BLaER1 treated with 17β-estradiol and CSF1 and Interleukin-3, amounts not matched to agents 10 nM and 100 nM (cell line): ENCODE data around the gene THBS4.

Source experiments
- H3K27ac ChIP-seq, 11 experiments: shearing (Covaris generic); formaldehyde crosslinking; 2 replicates each; pipeline ENCODE4 v1.8.1; 2022
- H3K27me3 ChIP-seq, 11 experiments: shearing (Covaris generic); formaldehyde crosslinking; 2 replicates each; pipeline ENCODE4 v1.8.1; 2022
- H3K36me3 ChIP-seq, 11 experiments: shearing (Covaris generic); formaldehyde crosslinking; 2 replicates each; pipeline ENCODE4 v1.8.1; 2022
- H3K4me1 ChIP-seq, 10 experiments: shearing (Covaris generic); formaldehyde crosslinking; 2 replicates each; pipeline ENCODE4 v1.8.1; 2022
- H3K4me2 ChIP-seq, 11 experiments: shearing (Covaris generic); formaldehyde crosslinking; 2 replicates each; pipeline ENCODE4 v1.8.1; 2022
- H3K4me3 ChIP-seq, 10 experiments: shearing (Covaris generic); formaldehyde crosslinking; 2 replicates each; pipeline ENCODE4 v1.8.1; 2022
- H3K9ac ChIP-seq, 11 experiments: shearing (Covaris generic); formaldehyde crosslinking; 2 replicates each; pipeline ENCODE4 v1.8.1; 2022
- H3K9me3 ChIP-seq, 11 experiments: shearing (Covaris generic); formaldehyde crosslinking; replicated peaks in 1 of 11; 2 replicates each; pipeline ENCODE4 v1.8.1; 2022
- H4K20me1 ChIP-seq, 11 experiments: shearing (Covaris generic); formaldehyde crosslinking; 2 replicates each; pipeline ENCODE4 v1.8.1; 2022
- Cebpa-rat ChIP-seq, 11 experiments: shearing (Covaris generic); IDR thresholded peaks; 2 replicates each; pipeline ENCODE4 v1.8.1; 2022

THBS4 gene

GRCh38 chr5:80114860-80115259 lies 79.7 kb downstream of the THBS4 start:
- H3K9ac ChIP-seq, result no peak overlapping the region
- H3K27me3 ChIP-seq, result no peaks in the 10 kb centered on the region
- peaks cover 12 to 39% (median 19%) of the 10 kb centered on the region in 11 experiments; a peak in 16 of 22 replicates for H3K36me3 ChIP-seq
- H3K4me2 ChIP-seq, result peak overlapping the region in 1 of 11 experiments; percentile 17; a peak in 1 of 22 replicates
- 0 out of 20 replicates have a peak overlapping the region, but pooled peaks of 1 of the 10 experiments have one; percentile 14 for H3K4me3 ChIP-seq
- no peak overlapping the region for H3K27ac ChIP-seq
- TF ChIP-seq Cebpa-rat (IDR thresholded peaks at IDR 0.05), result no peak
- no peaks in the 10 kb centered on the region for H4K20me1 ChIP-seq
- H3K4me1 ChIP-seq, result peaks cover 16 to 33% (median 26%) of the 10 kb centered on the region in 10 experiments
- peaks cover 29 to 63% (median 51%) of the 10 kb centered on the region in 11 experiments for H3K9me3 ChIP-seq

- Histone ChIP-seq H3K27me3 (no peaks in the 10 kb centered on the region), H3K9ac (no peak overlapping the region), H4K20me1 (no peaks in the 10 kb centered on the region), H3K4me2 (no peak overlapping the region), H3K4me1 (peaks cover 4 to 22% (median 14%) of the 10 kb centered on the region in 10 experiments), H3K9me3 (peaks cover 29 to 63% (median 51%) of the 10 kb centered on the region in 11 experiments), H3K27ac (no peak overlapping the region), H3K36me3 (peaks cover 12 to 39% (median 19%) of the 10 kb centered on the region in 11 experiments; a peak in 16 of 22 replicates), H3K4me3 (no peak overlapping the region)
- no peak for TF ChIP-seq Cebpa-rat (IDR thresholded peaks at IDR 0.05)
Observed at GRCh38 chr5:80116000-80116399, 80.9 kb downstream of the THBS4 start.

GRCh38 chr5:80116465-80116864 lies 81.3 kb downstream of the THBS4 start:
- Histone ChIP-seq H3K9ac (no peak overlapping the region), H3K9me3 (peaks cover 29 to 63% (median 53%) of the 10 kb centered on the region in 11 experiments), H3K4me2 (no peak overlapping the region), H3K4me3 (no peak overlapping the region), H4K20me1 (no peaks in the 10 kb centered on the region), H3K27ac (no peak overlapping the region), H3K36me3 (peaks cover 12 to 41% (median 19%) of the 10 kb centered on the region in 11 experiments; a peak in 16 of 22 replicates), H3K27me3 (no peaks in the 10 kb centered on the region), H3K4me1 (peaks cover 0 to 17% (median 10%) of the 10 kb centered on the region in 10 experiments; a peak in 19 of 20 replicates)
- no peak for TF ChIP-seq Cebpa-rat (IDR thresholded peaks at IDR 0.05)

GRCh38 chr5:80117446-80117845 lies 82.3 kb downstream of the THBS4 start:
- peaks cover 7 to 18% (median 9%) of the 10 kb centered on the region in 10 experiments for H3K4me1 ChIP-seq
- no peak overlapping the region for H3K9ac ChIP-seq
- H3K4me2 ChIP-seq, result no peak overlapping the region
- H3K4me3 ChIP-seq, result no peak overlapping the region
- no peak overlapping the region for H3K27ac ChIP-seq
- no peak for TF ChIP-seq Cebpa-rat (IDR thresholded peaks at IDR 0.05)
- H3K36me3 ChIP-seq, result peaks cover 12 to 44% (median 19%) of the 10 kb centered on the region in 11 experiments; a peak in 16 of 22 replicates
- no peaks in the 10 kb centered on the region for H3K27me3 ChIP-seq
- no peaks in the 10 kb centered on the region for H4K20me1 ChIP-seq
- peaks cover 29 to 64% (median 53%) of the 10 kb centered on the region in 11 experiments for H3K9me3 ChIP-seq

GRCh38 chr5:80119372-80119771 lies 84.2 kb downstream of the THBS4 start:
- Histone ChIP-seq H3K4me2 (no peak overlapping the region), H3K4me1 (peaks cover 22 to 38% (median 27%) of the 10 kb centered on the region in 10 experiments), H3K36me3 (peaks cover under 1 to 28% (median 10%) of the 10 kb centered on the region in 11 experiments; a peak in 11 of 22 replicates), H3K4me3 (no peak overlapping the region), H3K27ac (no peak overlapping the region), H3K27me3 (no peaks in the 10 kb centered on the region), H3K9ac (no peak overlapping the region), H4K20me1 (no peaks in the 10 kb centered on the region), H3K9me3 (peaks cover 20 to 52% (median 40%) of the 10 kb centered on the region in 11 experiments)
- no peak for TF ChIP-seq Cebpa-rat (IDR thresholded peaks at IDR 0.05)

GRCh38 chr5:80122579-80122978 lies 87.4 kb downstream of the THBS4 start:
- TF ChIP-seq Cebpa-rat (IDR thresholded peaks at IDR 0.05), result peak in 8 of 11 experiments; percentile 16 to 82 (median 76); a peak in 11 of 22 replicates
- Histone ChIP-seq H4K20me1 (no peaks in the 10 kb centered on the region), H3K4me3 (no peak overlapping the region), H3K4me2 (peak overlapping the region; percentile 42 to 93 (median 87)), H3K27me3 (no peaks in the 10 kb centered on the region), H3K36me3 (peaks cover 0 to 11% (median 0%) of the 10 kb centered on the region in 11 experiments; a peak in 3 of 22 replicates), H3K9ac (peak overlapping the region in 6 of 11 experiments; percentile 41 to 64 (median 52); a peak in 11 of 22 replicates), H3K4me1 (peaks cover 50 to 61% (median 56%) of the 10 kb centered on the region in 10 experiments), H3K9me3 (peaks cover 5 to 41% (median 23%) of the 10 kb centered on the region in 11 experiments; a peak in 21 of 22 replicates), H3K27ac (peak overlapping the region; percentile 14 to 95 (median 93); a peak in 18 of 22 replicates)

GRCh38 chr5:80124121-80124918 lies 89.2 kb downstream of the THBS4 start:
- H3K36me3 ChIP-seq, result peaks cover 0 to 8% (median 0%) of the 10 kb centered on the region in 11 experiments; a peak in 2 of 22 replicates
- H3K4me2 ChIP-seq, result peak overlapping the region; percentile 72 to 93 (median 87)
- H3K9me3 ChIP-seq, result peaks cover 0 to 24% (median 6%) of the 10 kb centered on the region in 11 experiments; a peak in 12 of 22 replicates
- H3K27me3 ChIP-seq, result no peaks in the 10 kb centered on the region
- peak overlapping the region; percentile 76 to 95 (median 93); a peak in 21 of 22 replicates for H3K27ac ChIP-seq
- peaks cover 65 to 77% (median 70%) of the 10 kb centered on the region in 10 experiments for H3K4me1 ChIP-seq
- TF ChIP-seq Cebpa-rat (IDR thresholded peaks at IDR 0.05), result no peak
- H3K9ac ChIP-seq, result peak overlapping the region in 10 of 11 experiments; percentile 66 to 82 (median 78); a peak in 16 of 22 replicates
- H4K20me1 ChIP-seq, result no peaks in the 10 kb centered on the region
- H3K4me3 ChIP-seq, result peak overlapping the region in 6 of 10 experiments; percentile 1 to 28 (median 9); a peak in 3 of 20 replicates

- Histone ChIP-seq H3K27ac (peak overlapping the region; percentile 76 to 95 (median 93)), H3K4me3 (peak overlapping the region in 6 of 10 experiments; percentile 1 to 34 (median 24); a peak in 8 of 20 replicates), H3K27me3 (no peaks in the 10 kb centered on the region), H3K4me1 (peaks cover 69 to 83% (median 75%) of the 10 kb centered on the region in 10 experiments), H3K36me3 (peaks cover 0 to 8% (median 0%) of the 10 kb centered on the region in 11 experiments; a peak in 1 of 22 replicates), H3K4me2 (peak overlapping the region; percentile 72 to 93 (median 87)), H3K9ac (peak overlapping the region; percentile 48 to 82 (median 77); a peak in 20 of 22 replicates), H4K20me1 (no peaks in the 10 kb centered on the region), H3K9me3 (peaks cover 0 to 21% (median 3%) of the 10 kb centered on the region in 11 experiments; a peak in 7 of 22 replicates)
- no peak for TF ChIP-seq Cebpa-rat (IDR thresholded peaks at IDR 0.05)
Observed at GRCh38 chr5:80125022-80125961, 90.1 kb downstream of the THBS4 start.
